GM21576 (cell line): ENCODE measurements around the gene GRIK3.

Experiments used
- ATAC-seq: cut with Tn5 transposase; IDR thresholded peaks from one replicate; pipeline ENCODE4 v1.9.1; 2021; ENCODE audit warnings: mild to moderate bottlenecking, moderate library complexity; ENCODE audit not compliant: unreplicated experiment

The GRIK3 gene

DNA sequence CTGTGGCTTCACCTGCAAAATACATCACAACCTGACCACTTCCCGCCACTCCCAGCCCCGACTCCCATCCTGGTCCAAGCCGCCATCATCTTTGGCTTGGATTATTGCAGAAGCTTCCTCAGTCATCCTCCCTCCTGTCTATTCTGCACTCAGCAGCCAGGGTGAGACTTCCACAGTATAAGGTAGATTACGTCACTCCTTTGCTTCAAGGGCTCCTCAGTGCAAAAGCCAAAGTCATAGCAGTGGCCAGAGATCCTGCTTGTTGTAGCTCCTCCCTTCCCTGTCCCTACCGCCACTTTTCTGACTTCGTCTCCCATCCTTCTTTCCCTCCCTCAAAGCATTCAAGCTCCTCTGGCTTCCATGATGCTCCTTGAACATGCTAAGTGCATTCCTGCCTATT is 152.8 kb downstream of the GRIK3 start:
- ATAC-seq: no peak

DNA sequence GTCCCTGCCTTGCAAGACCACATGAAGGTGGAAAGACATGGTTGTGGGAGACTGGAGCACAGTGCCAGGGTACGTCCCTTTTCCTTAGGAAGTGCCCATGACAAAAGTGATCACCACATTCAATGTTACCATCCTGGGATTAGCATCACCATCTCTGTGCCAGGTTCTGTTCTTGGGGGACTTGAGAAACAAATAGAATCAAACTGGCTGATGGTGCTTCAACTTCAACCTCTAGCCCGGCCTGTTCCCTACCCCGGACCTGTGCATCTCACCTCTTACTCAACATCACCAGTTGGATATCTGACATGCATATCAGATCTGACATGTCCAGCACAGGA is 153.3 kb downstream of the GRIK3 start:
- no peak for ATAC-seq

DNA sequence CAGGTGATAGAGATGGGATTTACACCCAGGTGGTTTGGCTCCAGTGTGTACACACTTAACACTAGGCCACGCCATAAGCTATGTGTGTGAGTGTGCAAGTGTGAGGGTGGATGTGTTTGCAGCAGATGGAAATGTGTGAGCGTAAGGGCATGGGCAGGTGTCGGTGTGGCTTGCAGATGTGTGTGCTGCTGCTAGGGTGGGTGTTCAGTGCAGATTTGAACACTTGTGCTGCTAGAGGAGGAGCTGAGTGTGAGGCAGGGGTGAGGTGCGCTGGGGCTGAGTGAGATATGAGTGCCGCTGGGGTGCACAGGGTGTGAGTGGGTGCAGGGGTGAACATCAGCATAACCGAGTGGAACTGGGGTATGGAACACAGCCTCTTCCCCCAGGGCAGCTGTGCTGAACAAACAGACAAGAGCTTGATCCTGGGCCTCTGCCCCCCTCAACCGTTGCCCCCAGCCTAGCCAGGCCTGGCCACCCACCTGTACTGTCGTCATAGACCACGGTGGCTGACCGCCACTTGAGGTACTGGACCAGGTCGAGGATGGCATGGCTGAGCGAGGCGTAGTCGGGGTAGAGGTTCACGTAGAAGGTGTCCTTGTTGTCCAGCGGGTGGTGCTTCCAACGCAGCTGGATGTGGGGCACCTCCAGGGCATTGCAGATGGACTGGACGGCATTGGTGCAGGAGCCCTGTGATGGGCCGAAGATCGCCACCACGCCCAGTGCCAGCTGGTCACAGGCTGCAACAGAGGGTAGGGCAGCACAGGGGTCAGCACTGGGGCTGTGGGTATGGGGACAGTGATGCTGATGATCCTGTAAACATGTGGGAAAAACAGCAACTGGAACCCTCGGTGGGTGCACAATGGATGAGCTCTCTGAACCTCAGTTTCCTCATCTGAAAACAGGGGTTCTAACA is 153.9 kb downstream of the GRIK3 start:
- ATAC-seq: no peak

DNA sequence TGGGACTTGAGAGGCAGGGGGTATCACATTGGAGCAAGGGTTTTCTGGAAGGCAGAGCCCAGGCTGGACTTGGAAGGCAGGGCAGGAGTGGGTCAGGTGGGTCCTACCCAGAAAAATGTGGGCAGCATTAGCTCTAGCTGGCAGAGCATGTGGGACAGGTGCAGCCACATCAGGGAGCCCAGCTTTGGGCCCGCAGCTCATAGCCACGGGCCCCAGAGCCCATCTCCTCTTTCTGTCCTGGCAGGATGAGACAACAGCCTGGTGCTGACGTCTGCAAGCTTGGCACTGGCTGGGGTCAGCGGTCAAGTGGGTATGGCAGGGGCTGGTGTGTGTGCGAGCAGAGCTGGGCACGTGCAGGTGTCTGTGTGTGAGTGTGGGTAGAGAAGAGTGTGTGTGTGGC is 154.7 kb downstream of the GRIK3 start:
- ATAC-seq: no peak

DNA sequence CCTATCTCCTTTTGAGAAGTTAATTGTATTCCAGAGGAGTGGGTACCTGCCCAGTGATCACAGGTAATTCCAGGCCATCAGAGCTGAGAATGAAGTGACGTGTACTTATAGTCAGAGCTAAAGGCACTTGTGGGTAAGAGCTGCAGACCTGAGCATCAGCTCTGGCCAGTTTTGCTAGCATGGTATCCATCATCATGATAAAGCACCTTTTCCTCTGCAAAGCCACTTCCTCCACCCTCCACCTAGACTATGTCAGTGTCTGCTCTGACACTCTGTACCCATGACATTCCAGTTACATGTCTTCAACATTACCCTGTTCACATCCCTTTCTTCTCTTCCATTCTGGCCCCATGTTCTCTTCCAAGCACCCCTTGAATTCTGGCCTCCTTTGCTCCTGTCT is 157.3 kb downstream of the GRIK3 start:
- ATAC-seq: no peak

DNA sequence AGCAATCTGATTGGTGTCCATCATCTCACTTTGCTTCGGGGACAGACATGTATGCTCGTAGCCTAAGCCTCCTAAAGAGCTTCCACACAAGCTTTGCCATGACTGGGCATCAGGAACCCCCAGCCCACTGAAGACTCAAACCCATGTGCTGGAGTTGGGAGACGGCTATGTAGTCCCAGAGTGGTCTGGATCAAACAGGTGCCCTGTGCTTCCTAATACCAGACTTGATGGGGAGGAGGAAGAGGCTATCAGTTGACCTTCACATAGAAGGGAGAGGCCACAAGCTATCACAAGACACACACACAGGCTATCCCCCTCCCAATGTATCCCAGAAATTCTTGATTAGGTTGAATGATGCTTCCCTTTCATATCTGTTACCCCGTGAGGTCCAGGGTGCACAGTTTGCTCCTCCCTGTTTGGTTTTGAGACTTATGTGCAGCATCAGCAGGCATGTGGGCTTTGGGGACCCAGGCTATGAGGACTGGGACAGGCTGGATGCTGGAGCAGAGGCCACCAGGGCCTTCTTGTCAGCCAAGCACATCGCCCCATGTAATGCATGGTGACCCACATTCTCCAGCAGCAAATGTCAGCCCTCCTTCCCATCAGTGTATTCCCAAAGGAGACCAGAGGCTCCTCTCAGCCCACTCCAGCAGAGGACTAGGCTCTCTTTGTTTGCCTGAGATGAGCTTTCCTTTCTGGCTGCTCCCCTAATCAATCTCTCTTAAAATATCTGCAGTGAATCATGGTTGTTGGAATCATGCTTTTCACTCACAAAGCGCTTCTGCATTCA is 159.8 kb downstream of the GRIK3 start:
- no peak for ATAC-seq

DNA sequence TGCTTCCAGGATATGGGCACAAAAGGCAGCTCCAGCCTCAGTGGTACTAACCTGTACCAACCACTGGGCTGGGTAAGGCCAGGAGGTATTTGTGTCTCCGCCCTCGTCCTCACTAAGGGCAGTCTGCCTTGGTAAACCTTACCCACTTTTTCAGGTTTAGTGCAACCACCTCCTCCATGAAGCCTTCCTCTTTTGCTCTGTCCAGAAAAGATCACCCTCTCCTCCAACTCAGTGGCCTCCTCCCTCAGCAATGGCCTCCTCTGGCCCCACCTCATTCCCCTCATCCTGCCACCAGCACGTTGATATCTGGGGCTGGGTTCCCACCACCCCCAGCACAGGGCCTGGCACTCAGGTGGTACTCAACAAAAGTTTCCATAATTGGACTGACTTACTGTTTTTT is 161.5 kb downstream of the GRIK3 start:
- no peak for ATAC-seq

DNA sequence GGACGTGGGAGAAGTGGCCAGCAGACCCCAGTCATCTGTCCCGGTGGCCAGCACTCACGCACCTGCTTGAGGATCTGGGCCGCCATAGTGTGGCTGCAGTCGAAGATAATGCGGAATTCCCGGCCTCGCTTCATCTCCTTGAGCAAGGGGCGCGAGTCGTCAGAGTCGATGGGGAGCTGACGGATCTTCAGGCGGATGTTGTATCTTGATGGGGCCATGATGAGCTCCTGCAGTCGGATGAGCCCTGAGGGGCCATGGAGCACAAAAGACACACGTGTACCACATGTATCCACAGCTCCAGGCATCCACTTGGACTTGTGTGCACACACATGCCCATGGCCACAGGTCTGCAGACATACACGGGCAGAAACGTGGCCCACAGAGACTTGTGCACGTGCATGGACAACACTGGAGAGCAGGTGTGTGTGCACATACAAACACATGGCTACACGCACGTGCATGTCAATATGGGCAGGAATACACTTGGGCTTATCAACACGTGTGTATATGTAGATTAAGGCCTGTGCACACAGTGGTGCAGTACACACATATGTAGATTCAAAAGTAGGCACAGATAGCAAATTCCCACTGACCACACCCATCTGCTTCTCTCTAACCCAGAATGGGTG is 162.1 kb downstream of the GRIK3 start:
- no peak for ATAC-seq

DNA sequence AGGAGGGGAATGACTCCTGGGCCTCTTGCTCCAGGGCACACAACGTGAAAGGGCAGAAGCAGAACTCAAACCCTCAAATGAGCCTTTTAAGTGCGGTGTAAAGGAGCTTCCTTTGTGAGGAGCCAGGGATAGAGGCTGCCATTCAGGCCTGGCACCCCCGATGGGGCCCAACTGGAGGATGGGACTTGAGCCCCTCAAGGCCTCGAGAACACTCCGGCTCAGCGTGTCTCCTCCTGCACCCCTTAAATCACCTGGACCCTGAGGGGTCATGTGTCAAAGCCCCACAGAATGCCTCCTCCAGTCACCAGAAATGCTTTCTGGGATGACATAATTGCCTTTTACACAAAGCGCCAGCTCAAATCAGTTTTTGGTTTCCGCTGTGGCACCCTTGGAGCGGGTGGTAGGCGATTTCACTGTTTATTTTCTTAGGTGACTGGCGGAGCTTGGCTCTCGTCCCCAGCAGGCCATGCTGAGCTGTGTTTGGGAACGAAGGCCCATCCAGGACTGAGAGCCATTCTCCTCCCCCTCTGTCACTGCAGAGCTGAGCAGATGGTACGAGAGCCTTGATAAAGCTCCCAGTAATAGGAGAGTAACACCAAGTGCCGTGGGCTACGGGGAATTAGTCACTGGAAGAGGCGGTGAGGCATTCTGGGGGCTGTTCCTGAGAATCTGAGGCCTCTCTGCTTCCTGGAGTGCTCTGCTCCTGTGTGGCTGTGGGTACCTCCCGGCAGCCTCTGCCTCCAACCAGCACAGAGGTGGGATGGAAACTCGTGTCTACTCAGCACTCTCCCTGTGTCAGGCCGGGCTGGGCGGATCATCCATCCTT is 163.0 kb downstream of the GRIK3 start:
- no peak for ATAC-seq

DNA sequence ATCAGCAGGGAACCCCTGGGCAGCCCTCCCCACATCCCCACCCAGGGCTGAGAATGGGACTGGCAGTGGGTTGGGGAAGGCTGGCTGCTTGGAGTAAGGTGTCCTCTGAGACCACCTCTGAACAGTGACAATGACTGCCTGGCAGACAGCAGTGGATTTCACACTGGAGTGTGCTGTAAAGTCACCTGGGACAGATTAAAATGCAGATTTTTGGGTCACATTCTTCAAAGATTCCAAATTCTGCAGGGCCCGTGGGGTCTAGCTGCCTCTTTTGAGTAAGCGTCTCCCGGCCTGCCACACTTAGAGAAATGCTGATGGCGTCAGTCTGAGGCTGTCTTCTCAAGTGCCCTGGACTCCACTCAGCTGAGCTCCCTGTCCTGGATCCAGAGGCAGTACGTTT is 164.5 kb downstream of the GRIK3 start:
- no peak for ATAC-seq

DNA sequence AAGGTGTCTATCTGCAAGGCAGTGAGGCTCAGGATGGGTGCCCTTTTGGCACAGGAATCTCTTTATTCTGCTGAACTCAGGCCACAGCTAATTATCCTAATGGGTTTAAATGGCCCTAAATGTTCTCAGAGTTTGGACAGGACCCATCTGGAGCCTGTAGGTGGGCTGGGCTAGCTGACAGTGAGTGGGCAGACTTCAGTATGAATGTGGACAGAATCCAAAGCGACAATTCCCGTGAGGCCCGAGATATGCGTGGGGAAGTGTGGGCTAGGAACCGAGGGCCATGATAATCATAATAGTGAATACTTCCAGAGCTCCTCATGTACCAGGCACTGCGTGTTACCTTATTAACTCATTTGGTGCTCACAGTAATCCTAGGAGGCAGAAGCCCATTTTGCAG is 165.3 kb downstream of the GRIK3 start:
- ATAC-seq: no peak

DNA sequence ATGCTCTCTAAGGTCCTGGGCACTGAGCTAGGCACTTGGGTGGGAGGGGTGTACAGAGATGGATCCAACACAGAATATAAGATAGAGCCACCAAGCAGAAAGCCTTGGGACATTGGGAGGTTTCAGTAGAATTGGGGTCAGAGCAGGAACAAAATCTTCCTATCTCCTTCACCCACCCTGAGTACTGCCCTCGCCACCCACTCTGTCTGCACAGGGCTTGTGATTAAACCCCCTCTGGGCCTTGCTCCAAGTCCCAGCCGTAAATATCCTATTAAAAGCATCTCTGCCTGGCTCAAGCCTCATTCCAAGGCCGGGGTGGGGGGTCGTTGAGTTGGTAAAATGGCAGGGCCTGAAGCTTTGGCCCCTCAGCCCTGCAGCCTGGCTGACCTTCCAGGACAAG is 166.7 kb downstream of the GRIK3 start:
- ATAC-seq: no peak

DNA sequence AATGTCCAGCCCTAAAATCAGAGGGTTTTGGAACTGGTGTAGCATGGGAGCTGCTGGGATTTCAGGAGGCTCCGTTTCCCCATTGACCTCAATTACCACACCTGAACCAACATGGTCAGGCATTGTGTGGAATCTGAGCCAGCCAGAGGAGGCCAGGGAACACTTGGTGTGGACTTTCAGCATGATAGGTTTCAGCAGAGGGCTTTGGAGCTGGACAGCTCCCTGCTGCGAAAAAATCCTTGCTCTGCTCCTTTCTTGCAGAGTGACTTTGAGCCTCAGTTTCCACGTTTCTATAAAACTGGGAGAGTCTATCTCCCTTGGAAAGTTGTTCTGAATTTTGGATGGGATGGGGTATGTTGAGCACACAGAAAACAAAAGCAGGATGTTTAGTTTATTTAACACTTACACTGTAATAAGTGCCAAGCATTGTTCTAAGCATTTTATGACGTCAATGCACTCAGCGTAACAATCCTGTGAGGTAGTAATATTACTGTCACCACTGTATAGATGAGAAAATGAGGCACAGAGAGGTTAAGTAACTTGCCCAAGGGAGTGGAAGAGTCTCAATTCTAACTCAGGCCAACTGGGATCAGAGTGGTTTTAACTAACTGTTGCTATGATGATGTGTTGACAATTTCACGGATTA is 168.0 kb downstream of the GRIK3 start:
- ATAC-seq: no peak

DNA sequence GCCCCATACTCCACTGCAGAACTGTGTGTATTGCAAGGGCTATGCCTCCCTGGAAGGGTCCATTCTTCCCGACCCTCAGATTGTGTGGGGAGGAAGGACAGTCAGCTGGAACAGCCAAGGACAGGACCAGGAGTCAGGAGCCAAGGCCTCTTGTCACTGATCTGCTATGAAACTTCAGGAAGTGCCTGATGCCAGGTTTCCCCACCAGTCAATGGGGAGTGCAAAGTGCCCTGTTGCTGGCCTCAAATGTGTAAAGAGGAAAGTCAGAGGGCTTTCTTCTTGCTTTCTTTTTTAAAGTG is 168.8 kb downstream of the GRIK3 start:
- ATAC-seq: no peak

DNA sequence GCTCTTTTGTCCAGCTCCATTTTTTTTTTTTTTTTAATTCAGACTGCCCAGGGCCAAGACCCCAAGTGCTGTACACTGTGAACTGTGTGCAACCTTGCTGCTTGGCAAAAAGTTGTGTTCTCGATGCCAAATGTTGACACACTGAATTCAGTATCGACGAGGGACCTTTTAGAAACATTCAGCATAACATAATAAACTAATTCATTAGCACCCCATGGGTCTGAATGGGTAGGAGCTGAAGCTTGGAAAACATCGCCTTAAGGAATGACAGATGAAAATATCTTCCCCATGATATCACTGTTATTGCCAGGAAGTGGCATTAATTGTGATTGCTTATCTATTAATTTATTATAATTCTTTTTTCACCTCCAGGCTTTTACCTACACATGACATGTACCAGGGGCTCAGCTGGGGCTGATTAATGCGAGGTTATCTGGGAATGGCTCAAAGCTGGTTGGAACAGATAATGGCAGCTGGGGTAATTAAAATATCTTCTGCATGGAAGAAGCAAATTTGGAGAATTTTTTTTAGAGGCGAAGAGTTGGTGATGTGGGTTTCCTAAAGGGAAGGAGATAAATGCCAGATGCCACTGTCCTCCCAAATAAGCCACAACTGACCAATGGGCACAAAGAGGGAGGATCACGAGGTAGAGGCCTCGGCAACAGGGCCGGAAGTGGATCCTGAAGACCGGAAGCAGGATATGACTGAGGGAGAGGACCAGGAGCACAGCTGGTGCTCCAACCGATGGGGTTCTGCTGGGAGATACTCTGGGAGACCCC is 169.3 kb downstream of the GRIK3 start:
- ATAC-seq: no peak

DNA sequence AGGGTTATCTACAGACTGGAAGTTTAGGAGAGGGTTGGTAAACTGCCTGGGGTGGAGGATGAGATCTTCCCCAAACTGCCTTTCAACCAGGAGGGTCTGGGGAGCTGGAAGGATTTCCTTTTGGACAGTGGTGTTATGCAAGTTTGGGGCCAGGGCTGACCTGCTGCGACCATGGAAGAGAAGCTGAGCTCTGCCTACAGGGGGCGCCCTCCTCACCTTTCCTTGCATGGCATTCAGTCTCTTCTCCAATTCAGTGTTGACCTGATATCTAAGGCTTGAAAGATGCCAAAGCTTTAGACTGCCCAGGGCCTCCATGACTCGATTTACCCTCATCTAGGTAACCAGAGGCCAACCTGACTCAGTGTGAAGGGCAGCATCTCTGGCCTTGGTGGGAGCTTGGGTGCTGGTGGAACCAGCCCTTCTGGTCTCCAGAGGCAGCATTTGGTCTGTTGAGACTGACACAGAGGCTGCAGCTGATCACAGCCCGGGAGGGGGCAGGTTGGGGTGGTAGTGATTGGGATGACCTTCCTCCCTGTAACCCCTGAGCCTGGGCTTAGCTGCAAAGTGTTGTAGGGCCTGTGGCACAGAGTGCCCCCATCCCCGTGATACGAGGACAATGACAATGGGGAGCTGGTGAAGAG is 170.0 kb downstream of the GRIK3 start:
- no peak for ATAC-seq

DNA sequence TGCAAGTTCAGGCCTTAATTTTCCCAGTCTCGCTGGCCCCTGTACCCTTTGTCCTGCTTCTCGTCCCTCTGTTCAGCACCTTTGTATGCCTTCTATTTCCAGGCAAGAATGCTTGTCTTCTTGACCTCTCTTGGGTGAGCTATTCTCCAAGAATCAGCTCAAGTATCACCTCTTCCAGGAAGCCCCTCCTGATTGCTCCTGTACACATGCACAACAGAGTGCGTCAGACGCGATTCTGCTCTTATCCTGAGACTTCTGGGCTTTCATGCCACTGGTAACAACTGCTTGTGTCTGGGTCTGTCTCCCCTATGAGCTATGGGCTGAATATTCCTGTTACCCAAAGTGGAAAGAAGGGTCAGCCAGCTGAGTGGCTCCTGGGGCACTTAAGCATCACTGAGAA is 170.8 kb downstream of the GRIK3 start:
- ATAC-seq: no peak

DNA sequence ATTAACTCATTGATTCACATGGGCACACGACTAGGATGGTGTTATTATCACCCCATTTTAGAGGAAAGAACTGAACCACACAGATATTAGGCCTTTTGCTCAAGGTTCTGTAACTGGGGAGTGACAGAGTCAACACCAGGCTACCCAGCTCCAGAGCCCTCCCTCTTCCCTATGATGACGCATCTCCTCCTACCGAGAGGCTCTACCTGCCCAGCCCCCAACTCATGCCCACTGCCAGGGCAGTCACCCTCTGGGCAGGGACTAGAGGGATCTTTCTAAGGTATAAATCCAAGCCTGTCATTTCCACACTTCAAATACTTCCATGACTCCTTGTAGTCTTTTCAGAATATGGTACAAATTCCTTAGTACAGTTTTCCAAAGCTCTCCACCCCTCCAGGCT is 171.3 kb downstream of the GRIK3 start:
- ATAC-seq: no peak

DNA sequence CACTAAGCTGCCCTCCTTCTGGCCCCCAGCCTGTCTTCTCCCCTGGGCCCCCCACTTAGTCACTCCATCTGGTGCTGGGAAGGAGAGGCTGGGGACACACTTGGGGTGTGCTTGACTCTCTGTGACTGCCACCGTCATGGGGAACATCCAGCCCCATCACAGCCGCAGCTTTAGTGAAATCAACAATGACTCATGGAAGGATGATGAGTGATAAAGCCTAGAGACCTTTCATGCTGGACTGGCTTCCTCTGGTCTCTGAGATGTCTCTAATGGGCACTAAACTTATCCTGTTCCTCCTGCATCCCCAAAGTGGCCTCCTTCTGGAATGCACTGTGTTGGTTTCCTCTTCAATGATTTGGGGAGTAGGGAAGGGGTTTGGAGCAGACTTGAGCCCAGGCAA is 172.9 kb downstream of the GRIK3 start:
- ATAC-seq: no peak
